ENCODE results near the gene PPP1R9B. TPM values are rescaled to one million over a fixed set of nuclear protein-coding genes. Genes with fewer than 3 reads are reported as not detected.

PPP1R9B gene, protein sequence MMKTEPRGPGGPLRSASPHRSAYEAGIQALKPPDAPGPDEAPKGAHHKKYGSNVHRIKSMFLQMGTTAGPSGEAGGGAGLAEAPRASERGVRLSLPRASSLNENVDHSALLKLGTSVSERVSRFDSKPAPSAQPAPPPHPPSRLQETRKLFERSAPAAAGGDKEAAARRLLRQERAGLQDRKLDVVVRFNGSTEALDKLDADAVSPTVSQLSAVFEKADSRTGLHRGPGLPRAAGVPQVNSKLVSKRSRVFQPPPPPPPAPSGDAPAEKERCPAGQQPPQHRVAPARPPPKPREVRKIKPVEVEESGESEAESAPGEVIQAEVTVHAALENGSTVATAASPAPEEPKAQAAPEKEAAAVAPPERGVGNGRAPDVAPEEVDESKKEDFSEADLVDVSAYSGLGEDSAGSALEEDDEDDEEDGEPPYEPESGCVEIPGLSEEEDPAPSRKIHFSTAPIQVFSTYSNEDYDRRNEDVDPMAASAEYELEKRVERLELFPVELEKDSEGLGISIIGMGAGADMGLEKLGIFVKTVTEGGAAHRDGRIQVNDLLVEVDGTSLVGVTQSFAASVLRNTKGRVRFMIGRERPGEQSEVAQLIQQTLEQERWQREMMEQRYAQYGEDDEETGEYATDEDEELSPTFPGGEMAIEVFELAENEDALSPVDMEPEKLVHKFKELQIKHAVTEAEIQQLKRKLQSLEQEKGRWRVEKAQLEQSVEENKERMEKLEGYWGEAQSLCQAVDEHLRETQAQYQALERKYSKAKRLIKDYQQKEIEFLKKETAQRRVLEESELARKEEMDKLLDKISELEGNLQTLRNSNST
- total RNA-seq (2022) = 33.4 and 34.8 TPM in 2 replicates
- Bru-seq, nascent RNA = percentile 45 among the genes with signal in this experiment
- BruChase-seq, experiment 1, labeled RNA remaining after a 6-hour chase = percentile 70 among the genes with signal in this experiment
- BruChase-seq, experiment 2, labeled RNA remaining after a 2-hour chase = percentile 54 among the genes with signal in this experiment
- long read RNA-seq, full-length matches to known transcripts = 3 of 6 reads
- long read RNA-seq, partial matches to known transcripts = 2 of 6 reads
- long read RNA-seq, other reads (novel, unspliced or antisense) = 1 of 6 reads

DNA sequence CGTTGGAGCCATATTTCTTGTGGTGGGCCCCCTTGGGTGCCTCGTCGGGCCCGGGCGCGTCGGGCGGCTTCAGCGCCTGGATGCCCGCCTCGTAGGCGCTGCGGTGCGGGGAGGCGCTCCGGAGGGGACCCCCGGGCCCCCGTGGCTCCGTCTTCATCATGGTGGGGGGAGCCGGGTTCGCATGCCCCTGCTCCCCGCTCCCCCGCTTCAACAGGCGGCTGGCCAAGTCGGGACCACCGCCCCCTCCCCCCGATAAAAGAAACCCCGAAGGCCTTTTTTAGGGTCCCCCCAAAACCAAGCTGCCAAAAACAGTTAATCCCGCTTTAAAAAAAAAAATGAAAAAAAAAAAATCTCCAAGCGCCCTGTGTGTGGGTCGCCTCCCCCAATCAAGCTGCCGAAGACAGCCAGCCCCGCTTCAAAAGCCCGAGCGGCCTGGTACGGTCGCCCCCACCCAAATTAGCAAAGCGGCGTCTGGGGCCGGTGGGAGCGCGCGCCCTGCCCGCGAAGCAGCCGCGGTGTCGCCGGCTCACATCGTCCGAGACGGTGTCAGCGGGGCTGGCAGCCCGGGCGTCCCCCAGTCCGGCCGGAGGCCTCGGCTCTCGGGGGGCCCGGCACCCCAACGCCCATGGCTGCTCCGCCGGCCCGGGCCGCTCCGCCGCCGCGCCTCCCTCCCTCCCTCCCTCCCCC, at the start of gene PPP1R9B:
Gene PPP1R9B, minus strand, starts transcription at position 324 of the 687 bp plus-strand sequence. Its CDS starts 164 bp downstream, at position 160.
- Mint-ChIP-seq H3K9me3 (ENCODE audit: unreplicated experiment) (no peaks in the 10 kb centered on the region), H3K36me3 (ENCODE audit: insufficient read depth, unreplicated experiment) (no peaks in the 10 kb centered on the region), H3K27me3 (ENCODE audit: insufficient read depth, unreplicated experiment) (no peaks in the 10 kb centered on the region), H3K4me3 (ENCODE audit: unreplicated experiment) (peak within 1 kb of the TSS; percentile 82), H3K4me1 (ENCODE audit: insufficient read depth, unreplicated experiment) (peaks cover 34% of the 10 kb centered on the region), H3K27ac (ENCODE audit: low read depth, unreplicated experiment) (peak within 1 kb of the TSS; percentile 80)
- intact Hi-C loops (cut with micrococcal nuclease) = loop anchor here (1.0 kb wide), 1 partner anchor 123 kb away; no protein-coding TSS in a partner anchor
- CTCF ChIA-PET = interaction anchor here (0.6 to 4.2 kb wide), 3 partner anchors 11 to 106 kb away, joined by 3 to 36 read pairs (median 23); partner anchors contain the start of gene PDK2
- TF ChIP-seq, protein P1, sequence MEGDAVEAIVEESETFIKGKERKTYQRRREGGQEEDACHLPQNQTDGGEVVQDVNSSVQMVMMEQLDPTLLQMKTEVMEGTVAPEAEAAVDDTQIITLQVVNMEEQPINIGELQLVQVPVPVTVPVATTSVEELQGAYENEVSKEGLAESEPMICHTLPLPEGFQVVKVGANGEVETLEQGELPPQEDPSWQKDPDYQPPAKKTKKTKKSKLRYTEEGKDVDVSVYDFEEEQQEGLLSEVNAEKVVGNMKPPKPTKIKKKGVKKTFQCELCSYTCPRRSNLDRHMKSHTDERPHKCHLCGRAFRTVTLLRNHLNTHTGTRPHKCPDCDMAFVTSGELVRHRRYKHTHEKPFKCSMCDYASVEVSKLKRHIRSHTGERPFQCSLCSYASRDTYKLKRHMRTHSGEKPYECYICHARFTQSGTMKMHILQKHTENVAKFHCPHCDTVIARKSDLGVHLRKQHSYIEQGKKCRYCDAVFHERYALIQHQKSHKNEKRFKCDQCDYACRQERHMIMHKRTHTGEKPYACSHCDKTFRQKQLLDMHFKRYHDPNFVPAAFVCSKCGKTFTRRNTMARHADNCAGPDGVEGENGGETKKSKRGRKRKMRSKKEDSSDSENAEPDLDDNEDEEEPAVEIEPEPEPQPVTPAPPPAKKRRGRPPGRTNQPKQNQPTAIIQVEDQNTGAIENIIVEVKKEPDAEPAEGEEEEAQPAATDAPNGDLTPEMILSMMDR (IDR thresholded peaks at IDR 0.05; ENCODE audit: unreplicated experiment) = no peak
- BruUV-seq (replicated peaks) = no TSS peak
- POLR2A ChIA-PET = interaction anchor here (0.6 to 5.7 kb wide), 11 partner anchors 11 to 279 kb away, joined by 3 to 35 read pairs (median 7); partner anchors contain the start of gene PDK2
- DNase-seq (ENCODE audit: unreplicated experiment) = no peak

- Mint-ChIP-seq H3K27ac (ENCODE audit: low read depth, unreplicated experiment) (peak overlapping the region; percentile 64), H3K9me3 (ENCODE audit: unreplicated experiment) (no peaks in the 10 kb centered on the region), H3K27me3 (ENCODE audit: insufficient read depth, unreplicated experiment) (peaks cover 2% of the 10 kb centered on the region), H3K4me3 (ENCODE audit: unreplicated experiment) (peak overlapping the region; percentile 78), H3K4me1 (ENCODE audit: insufficient read depth, unreplicated experiment) (peaks cover 20% of the 10 kb centered on the region), H3K36me3 (ENCODE audit: insufficient read depth, unreplicated experiment) (no peaks in the 10 kb centered on the region)
- BruUV-seq (replicated peaks) = no TSS peak
- TF ChIP-seq, protein P1 (IDR thresholded peaks at IDR 0.05; ENCODE audit: unreplicated experiment) = no peak
- CTCF ChIA-PET = interaction anchor here (0.6 to 3.9 kb wide), 40 partner anchors 9 to 279 kb away, joined by 3 to 198 read pairs (median 5); partner anchors contain the start of gene TMEM92
- POLR2A ChIA-PET = interaction anchor here (0.6 to 2.0 kb wide), 22 partner anchors 19 to 519 kb away, joined by 3 to 17 read pairs (median 4); partner anchors contain the start of genes LRRC59, LUC7L3 and TMEM92
- intact Hi-C loops (cut with micrococcal nuclease) = loop anchor here (1.0 kb wide), 4 partner anchors 73 to 279 kb away; partner anchors contain the start of gene LRRC59
- DNase-seq (ENCODE audit: unreplicated experiment) = peak; percentile 97
Observed at GRCh38 chr17:50199803-50200456, 49.5 kb upstream of the PPP1R9B start.

GRCh38 chr17:50199211-50199802, 48.8 kb upstream of the PPP1R9B start:
- intact Hi-C loops (cut with micrococcal nuclease) = no loop called here
- DNase-seq (ENCODE audit: unreplicated experiment) = no peak
- peak overlapping the region; percentile 78 for H3K4me3 Mint-ChIP-seq (ENCODE audit: unreplicated experiment)
- TF ChIP-seq, protein P1 (IDR thresholded peaks at IDR 0.05; ENCODE audit: unreplicated experiment) = no peak
- H3K9me3 Mint-ChIP-seq (ENCODE audit: unreplicated experiment) = no peaks in the 10 kb centered on the region
- peak overlapping the region; percentile 64 for H3K27ac Mint-ChIP-seq (ENCODE audit: low read depth, unreplicated experiment)
- POLR2A ChIA-PET = interaction anchor here (0.6 to 2.0 kb wide), 16 partner anchors 18 to 520 kb away, joined by 3 to 17 read pairs (median 4); partner anchors contain the start of genes LUC7L3 and TMEM92
- CTCF ChIA-PET = interaction anchor here (0.9 to 3.9 kb wide), 24 partner anchors 10 to 254 kb away, joined by 3 to 198 read pairs (median 6); partner anchors contain the start of gene TMEM92
- BruUV-seq (replicated peaks) = no TSS peak
- no peaks in the 10 kb centered on the region for H3K36me3 Mint-ChIP-seq (ENCODE audit: insufficient read depth, unreplicated experiment)
- peaks cover 20% of the 10 kb centered on the region for H3K4me1 Mint-ChIP-seq (ENCODE audit: insufficient read depth, unreplicated experiment)
- no peaks in the 10 kb centered on the region for H3K27me3 Mint-ChIP-seq (ENCODE audit: insufficient read depth, unreplicated experiment)
